GM19463 (cell line): ENCODE results near the gene ZNF138.
"Not testable (repeated sequence)": the region's sequence is repeated elsewhere in the genome, so short reads cannot be mapped to it uniquely, and the experiment has no call there.

Experiments
- ATAC-seq: cut with Tn5 transposase; IDR thresholded peaks from one replicate; pipeline ENCODE4 v1.9.1; 2021; ENCODE audit warnings: mild to moderate bottlenecking, moderate library complexity; ENCODE audit not compliant: unreplicated experiment

The ZNF138 gene

GRCh38 chr7:64838051-64838450 is 43.8 kb downstream of the ZNF138 start:
- not testable (repeated sequence) for ATAC-seq

GRCh38 chr7:64838691-64839090 is 44.5 kb downstream of the ZNF138 start:
- ATAC-seq = no peak

GRCh38 chr7:64839910-64840309 is 45.7 kb downstream of the ZNF138 start:
- no peak for ATAC-seq

- no peak for ATAC-seq
Observed at GRCh38 chr7:64849250-64849923, 55.2 kb downstream of the ZNF138 start.

GRCh38 chr7:64849924-64850499 is 55.8 kb downstream of the ZNF138 start:
- ATAC-seq = no peak

- no peak for ATAC-seq
Observed at GRCh38 chr7:64853679-64854078, 59.5 kb downstream of the ZNF138 start.

GRCh38 chr7:64854969-64855368 is 60.7 kb downstream of the ZNF138 start:
- no peak for ATAC-seq

GRCh38 chr7:64863021-64863420 is 68.8 kb downstream of the ZNF138 start:
- ATAC-seq = no peak

GRCh38 chr7:64863530-64863929 is 69.3 kb downstream of the ZNF138 start:
- ATAC-seq = not testable (repeated sequence)

- ATAC-seq = no peak
Observed at GRCh38 chr7:64863969-64864368, 69.7 kb downstream of the ZNF138 start.

- no peak for ATAC-seq
Observed at GRCh38 chr7:64867863-64868440, 73.7 kb downstream of the ZNF138 start.

GRCh38 chr7:64868499-64868898 is 74.3 kb downstream of the ZNF138 start:
- ATAC-seq = no peak

GRCh38 chr7:64869121-64869725 is 75.0 kb downstream of the ZNF138 start:
- ATAC-seq = no peak

GRCh38 chr7:64869912-64870562 is 75.8 kb downstream of the ZNF138 start:
- no peak for ATAC-seq

GRCh38 chr7:64870656-64871055 is 76.4 kb downstream of the ZNF138 start:
- ATAC-seq = no peak

- ATAC-seq = no peak
Observed at GRCh38 chr7:64871761-64872160, 77.5 kb downstream of the ZNF138 start.

GRCh38 chr7:64872351-64873154 is 78.3 kb downstream of the ZNF138 start:
- ATAC-seq = no peak

- ATAC-seq = no peak
Observed at GRCh38 chr7:64873155-64873500, 78.9 kb downstream of the ZNF138 start.

- no peak for ATAC-seq
Observed at GRCh38 chr7:64873517-64873916, 79.3 kb downstream of the ZNF138 start.

GRCh38 chr7:64874114-64874513 is 79.9 kb downstream of the ZNF138 start:
- no peak for ATAC-seq
